Stimulated activated CD4-positive, alpha-beta T cell treated with anti-CD3 and anti-CD28 coated beads, Interleukin-2, amount 100 ng/mL, for 4 hours (primary cell): ENCODE results near the gene SCYL1.

Source experiments
- DNase-seq: peaks from one replicate; pipeline ENCODE4 v3.0.0-alpha.2; 2020; ENCODE audit warnings: low read depth

SCYL1 gene

GRCh38 chr11:65585396-65586246 lies 60.7 kb downstream of the SCYL1 start:
- DNase-seq: no peak

DNA sequence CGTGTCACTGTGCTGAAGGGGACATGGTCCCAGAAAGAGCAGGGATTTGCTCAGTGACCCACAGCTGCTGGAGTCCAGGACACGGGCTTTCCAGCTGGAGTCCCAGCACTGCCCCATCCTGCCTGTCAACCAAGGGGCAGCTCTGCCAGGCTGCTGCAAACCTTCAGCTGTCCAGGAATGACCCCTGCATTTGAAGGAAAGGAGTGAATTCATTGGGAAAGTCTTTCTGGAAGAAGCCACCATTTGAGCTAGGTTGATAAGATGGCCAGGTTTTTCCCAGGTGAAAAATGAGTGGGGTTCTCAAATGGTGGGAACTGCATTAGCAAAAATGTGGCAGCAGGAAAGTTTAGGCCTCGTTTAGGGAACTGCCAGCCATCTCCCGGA lies 61.4 kb downstream of the SCYL1 start:
- DNase-seq: no peak

- no peak for DNase-seq
Observed at GRCh38 chr11:65586676-65587075, 61.8 kb downstream of the SCYL1 start.
